MG63 (cell line): ENCODE results near the gene CIT. TPM values are rescaled to one million over a fixed set of nuclear protein-coding genes. Genes with fewer than 3 reads are reported as not detected.
"Not testable (repeated sequence)": the region's sequence is repeated elsewhere in the genome, so short reads cannot be mapped to it uniquely, and the experiment has no call there.

Experiments used
- DNase-seq: peaks from one replicate; pipeline ENCODE4 v3.0.0-alpha.2; 2020
- H3K27me3 ChIP-seq: fragments of 250-450 bp; sonication (Bioruptor Pico); 2 replicates; pipeline ENCODE4 v1.5.1; 2020; ENCODE audit warnings: mild to moderate bottlenecking, moderate library complexity
- H3K36me3 ChIP-seq: fragments of 250-450 bp; sonication (Bioruptor Pico); 2 replicates; pipeline ENCODE4 v1.5.1; 2020; ENCODE audit warnings: mild to moderate bottlenecking, moderate library complexity
- H3K4me3 ChIP-seq: fragments of 250-450 bp; sonication (Bioruptor Pico); 2 replicates; pipeline ENCODE4 v1.5.1; 2020; ENCODE audit warnings: mild to moderate bottlenecking, moderate library complexity
- H3K9me3 ChIP-seq: fragments of 250-450 bp; sonication (Bioruptor Pico); 2 replicates; pipeline ENCODE4 v1.5.1; 2020; ENCODE audit warnings: mild to moderate bottlenecking, moderate library complexity
- total RNA-seq: library from RNA; depleted of rRNA; stranded (reverse); fragments of >200 nt; shearing (Covaris generic); gene quantifications from 2 replicates; pipeline ENCODE4 v1.2.3, GENCODE V29; 2014; ENCODE audit warnings: low replicate concordance; rRNA removed

The CIT gene, protein sequence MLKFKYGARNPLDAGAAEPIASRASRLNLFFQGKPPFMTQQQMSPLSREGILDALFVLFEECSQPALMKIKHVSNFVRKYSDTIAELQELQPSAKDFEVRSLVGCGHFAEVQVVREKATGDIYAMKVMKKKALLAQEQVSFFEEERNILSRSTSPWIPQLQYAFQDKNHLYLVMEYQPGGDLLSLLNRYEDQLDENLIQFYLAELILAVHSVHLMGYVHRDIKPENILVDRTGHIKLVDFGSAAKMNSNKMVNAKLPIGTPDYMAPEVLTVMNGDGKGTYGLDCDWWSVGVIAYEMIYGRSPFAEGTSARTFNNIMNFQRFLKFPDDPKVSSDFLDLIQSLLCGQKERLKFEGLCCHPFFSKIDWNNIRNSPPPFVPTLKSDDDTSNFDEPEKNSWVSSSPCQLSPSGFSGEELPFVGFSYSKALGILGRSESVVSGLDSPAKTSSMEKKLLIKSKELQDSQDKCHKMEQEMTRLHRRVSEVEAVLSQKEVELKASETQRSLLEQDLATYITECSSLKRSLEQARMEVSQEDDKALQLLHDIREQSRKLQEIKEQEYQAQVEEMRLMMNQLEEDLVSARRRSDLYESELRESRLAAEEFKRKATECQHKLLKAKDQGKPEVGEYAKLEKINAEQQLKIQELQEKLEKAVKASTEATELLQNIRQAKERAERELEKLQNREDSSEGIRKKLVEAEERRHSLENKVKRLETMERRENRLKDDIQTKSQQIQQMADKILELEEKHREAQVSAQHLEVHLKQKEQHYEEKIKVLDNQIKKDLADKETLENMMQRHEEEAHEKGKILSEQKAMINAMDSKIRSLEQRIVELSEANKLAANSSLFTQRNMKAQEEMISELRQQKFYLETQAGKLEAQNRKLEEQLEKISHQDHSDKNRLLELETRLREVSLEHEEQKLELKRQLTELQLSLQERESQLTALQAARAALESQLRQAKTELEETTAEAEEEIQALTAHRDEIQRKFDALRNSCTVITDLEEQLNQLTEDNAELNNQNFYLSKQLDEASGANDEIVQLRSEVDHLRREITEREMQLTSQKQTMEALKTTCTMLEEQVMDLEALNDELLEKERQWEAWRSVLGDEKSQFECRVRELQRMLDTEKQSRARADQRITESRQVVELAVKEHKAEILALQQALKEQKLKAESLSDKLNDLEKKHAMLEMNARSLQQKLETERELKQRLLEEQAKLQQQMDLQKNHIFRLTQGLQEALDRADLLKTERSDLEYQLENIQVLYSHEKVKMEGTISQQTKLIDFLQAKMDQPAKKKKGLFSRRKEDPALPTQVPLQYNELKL (N-terminal part only)
- total RNA-seq = 4.1 and 5.6 TPM in 2 replicates

DNA sequence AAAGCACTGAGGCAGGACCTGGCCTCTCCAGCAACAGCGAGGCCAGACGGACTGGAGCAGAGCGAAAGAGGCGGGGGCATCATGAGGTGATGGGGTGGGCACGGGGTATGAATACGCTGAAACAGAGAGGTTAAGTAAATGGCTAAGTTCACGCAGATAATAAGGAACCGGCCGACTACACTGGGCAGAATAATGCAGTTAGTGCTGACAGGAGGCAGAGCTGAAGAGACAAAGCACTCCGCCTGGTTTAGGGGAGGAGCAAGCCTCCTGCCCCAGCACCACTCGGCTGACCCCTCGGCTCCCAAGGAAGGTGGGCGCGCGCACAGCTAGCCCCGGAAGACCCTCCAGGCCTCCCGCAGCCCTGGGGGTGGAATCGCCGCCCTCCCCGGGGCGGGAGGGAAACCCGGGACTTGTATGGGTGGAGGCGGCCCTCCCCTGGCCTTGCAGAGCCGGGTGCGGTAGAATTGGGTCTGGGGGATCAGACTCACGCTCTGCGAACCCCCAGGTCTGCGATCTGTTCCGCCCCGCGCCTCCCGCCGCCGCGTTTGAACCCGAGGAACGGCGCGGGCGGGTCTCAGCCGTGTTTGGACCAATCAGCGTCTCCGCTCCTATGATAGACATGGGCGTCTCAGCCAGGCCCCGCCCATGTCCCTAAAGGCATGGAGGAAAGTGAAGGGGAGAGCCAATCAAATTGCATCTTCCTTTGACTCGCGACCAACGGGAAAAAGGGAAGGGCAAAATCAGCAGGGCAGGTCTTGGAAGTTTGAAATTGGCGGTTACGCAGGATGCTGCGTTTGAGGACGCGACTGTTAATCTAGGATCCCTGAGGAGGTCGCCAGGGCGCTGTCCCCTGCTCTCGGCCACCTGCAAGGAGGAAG is at the start of gene CIT:
Gene CIT, minus strand, starts transcription at position 560 of the 878 bp plus-strand sequence. CDS start 1,152 bp downstream, outside the sequence.
- H3K36me3 ChIP-seq = peaks cover 17% of the 10 kb centered on the region
- peak; percentile 89 for DNase-seq
- H3K27me3 ChIP-seq = no peaks in the 10 kb centered on the region
- H3K9me3 ChIP-seq = peaks cover 8% of the 10 kb centered on the region
- peak within 1 kb of the TSS; percentile 95 for H3K4me3 ChIP-seq

DNA sequence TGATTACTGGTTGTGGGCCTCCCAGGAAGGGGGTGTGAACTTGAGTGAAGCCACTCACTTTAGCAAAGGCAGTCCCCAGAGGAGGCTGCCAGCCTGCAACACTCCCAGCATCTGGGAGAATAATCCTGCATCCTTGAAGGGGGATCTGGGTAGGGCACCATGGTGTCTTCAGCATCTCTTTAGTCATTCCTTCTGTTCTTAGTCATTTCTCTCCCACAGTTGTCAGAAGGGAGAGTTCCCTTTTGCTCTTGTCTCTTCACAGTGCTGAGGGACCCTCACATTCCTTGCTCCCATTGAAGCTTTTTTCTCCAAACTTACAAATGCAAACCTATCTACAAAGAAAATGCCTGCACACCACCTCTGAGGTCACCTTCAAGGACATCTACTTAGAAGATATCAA is 48.1 kb upstream of the CIT start:
- DNase-seq = no peak
- no peaks in the 10 kb centered on the region for H3K9me3 ChIP-seq

DNA sequence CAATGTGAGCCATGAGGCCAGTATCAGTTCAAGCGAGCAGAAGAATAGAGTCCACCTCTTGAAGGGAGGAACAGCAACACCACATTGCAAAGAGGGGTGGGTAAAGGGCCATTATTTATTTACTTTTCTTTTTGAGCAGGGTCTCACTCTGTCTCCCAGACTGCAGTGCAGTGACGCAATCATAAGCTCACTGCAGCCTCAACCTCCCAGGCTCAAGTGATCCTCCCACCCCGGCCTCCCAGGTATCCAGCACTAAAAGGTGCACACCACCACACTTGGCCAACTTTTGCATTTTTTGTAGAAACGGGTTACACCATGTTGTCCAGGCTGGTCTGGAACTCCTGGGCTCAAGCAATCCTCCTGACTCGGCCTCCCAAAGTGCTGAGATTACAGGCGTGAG is 42.9 kb upstream of the CIT start:
- H3K9me3 ChIP-seq = no peaks in the 10 kb centered on the region
- no peak for DNase-seq
- no peak overlapping the region for H3K4me3 ChIP-seq
- H3K36me3 ChIP-seq = no peaks in the 10 kb centered on the region
- no peaks in the 10 kb centered on the region for H3K27me3 ChIP-seq

More for the DNA sequence above, 48.1 kb upstream of the CIT start:
- H3K4me3 ChIP-seq = no peak overlapping the region
- H3K27me3 ChIP-seq = no peaks in the 10 kb centered on the region; the same call in 1 of the 2 replicates
- no peaks in the 10 kb centered on the region for H3K36me3 ChIP-seq

DNA sequence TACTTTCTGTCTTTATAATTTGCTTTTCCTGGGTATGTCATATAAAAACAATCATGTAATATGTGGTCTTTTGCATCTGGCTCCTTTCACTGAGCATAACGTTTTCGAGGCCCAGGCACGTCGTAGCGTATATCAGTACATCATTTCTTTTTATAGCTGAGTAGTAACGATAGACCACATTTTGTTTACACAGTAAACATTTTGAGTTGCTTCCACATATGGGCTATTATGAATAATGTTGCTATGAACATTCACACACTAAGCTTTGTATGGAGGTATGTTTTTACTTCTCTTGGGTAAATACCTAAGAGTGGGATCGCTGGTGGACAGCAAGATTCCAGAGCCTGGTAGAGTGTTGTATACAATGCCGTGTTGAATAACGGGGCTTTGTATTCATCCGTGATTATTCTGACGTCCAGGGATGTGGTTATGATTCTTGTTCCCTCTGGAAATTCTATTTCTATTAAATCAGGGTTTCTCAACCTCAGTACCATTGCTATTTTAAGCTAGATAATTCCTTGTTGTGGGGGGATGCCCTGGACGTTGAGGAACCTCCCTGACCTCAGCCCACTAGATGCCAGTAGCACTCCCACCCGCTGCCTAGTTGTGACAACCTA is 38.9 kb upstream of the CIT start:
- DNase-seq = no peak
- H3K27me3 ChIP-seq = no peaks in the 10 kb centered on the region
- no peak overlapping the region for H3K4me3 ChIP-seq
- no peaks in the 10 kb centered on the region for H3K36me3 ChIP-seq
- no peaks in the 10 kb centered on the region for H3K9me3 ChIP-seq

DNA sequence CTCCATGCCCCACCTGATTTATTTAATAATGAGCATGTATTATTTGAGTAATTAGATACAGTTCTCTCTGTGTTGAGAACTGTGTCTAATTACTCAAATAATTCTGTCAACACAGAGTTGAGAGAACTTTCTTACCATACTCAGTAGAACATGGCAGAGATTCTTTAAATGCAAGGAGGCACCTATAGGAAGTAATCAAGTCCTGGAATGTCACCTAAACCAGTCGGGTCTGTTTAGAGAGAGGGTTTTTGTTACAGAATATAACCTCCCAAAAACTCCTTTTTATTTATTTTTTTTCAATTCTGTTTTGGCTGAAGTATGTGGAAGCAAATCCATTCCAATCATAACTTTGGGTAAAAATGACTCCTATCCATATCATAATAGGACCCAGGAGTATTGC is 37.5 kb upstream of the CIT start:
- no peaks in the 10 kb centered on the region for H3K36me3 ChIP-seq
- H3K27me3 ChIP-seq = no peaks in the 10 kb centered on the region
- no peaks in the 10 kb centered on the region for H3K9me3 ChIP-seq
- H3K4me3 ChIP-seq = no peak overlapping the region
- no peak for DNase-seq

DNA sequence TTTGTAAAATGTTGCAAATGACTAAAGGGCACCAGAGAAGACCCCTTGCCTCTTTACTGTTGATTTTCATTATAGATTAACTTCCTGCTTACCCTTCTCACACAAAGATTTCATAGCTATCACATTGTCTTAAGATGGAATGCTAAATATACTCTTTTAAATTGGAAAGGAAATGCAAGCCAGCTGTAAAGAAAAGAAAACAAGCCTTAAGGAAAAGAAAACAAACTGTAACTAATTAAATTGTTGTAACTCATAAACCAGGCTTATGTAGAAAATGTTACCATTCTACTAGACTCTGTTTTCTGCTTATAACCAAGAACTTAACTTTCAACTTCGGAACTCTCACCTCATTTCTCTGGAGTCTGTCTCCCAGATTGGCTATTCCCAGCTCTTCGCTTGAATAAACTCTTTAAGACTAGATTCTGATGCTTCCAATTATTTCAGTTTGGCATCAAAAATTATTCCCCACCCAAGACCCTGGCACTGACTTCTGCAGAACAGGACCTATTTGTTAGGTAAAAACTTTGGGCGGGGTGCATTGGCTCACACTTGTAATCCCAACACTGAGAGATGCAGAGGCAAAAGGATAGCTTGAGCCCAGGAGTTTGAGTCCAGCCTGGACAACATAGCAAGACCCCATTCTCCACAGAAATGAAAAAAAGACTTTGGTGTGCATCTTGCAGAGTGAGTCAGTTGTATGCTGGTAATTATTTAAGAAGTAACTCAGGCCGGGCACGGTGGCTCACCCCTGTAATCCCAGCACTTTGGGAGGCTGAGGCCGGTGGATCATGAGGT is 36.6 kb upstream of the CIT start:
- H3K36me3 ChIP-seq = no peaks in the 10 kb centered on the region
- DNase-seq = no peak
- no peak overlapping the region for H3K4me3 ChIP-seq
- H3K27me3 ChIP-seq = no peaks in the 10 kb centered on the region
- no peaks in the 10 kb centered on the region for H3K9me3 ChIP-seq

DNA sequence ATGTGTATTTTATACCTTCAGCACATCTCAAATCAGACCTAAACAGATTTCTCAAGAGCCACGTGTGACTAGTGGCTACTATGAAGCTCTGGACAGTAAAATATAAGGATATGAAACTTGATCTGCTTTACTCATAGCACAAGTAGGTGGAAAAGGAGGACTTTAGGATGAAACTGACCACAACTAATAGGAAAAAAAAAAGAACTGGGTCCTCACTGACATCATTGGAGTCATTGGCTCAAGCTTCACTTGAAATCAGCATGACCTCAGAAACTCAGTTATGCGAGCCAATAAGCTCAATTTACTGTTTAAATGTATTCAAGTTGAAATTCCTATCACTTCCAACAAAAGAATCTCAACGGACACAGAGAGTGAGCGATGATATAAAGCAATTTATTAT is 34.1 kb upstream of the CIT start:
- Histone ChIP-seq H3K27me3 (no peaks in the 10 kb centered on the region), H3K36me3 (no peaks in the 10 kb centered on the region), H3K4me3 (no peak overlapping the region), H3K9me3 (no peaks in the 10 kb centered on the region)
- DNase-seq = no peak

DNA sequence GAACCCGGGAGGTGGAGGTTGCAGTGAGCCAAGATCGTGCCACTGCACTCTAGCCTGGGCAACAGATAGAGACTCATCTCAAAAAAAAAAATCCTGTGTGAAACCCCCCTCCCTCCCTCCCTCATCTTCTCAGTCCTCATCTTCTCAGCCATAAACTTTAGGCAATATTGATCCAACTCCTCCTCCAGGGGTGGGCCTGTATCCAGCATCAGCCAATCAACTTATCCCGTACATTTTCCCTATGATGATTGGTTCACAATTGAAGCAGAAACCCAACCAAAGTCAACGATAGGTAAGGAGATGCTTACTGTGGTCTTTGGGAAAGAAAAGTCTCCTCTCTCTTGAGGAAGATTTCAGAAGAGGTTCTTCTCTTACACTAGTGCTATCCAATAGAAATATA is 33.5 kb upstream of the CIT start:
- no peaks in the 10 kb centered on the region for H3K27me3 ChIP-seq
- no peak overlapping the region for H3K4me3 ChIP-seq
- DNase-seq = no peak
- no peaks in the 10 kb centered on the region for H3K36me3 ChIP-seq
- no peaks in the 10 kb centered on the region for H3K9me3 ChIP-seq

DNA sequence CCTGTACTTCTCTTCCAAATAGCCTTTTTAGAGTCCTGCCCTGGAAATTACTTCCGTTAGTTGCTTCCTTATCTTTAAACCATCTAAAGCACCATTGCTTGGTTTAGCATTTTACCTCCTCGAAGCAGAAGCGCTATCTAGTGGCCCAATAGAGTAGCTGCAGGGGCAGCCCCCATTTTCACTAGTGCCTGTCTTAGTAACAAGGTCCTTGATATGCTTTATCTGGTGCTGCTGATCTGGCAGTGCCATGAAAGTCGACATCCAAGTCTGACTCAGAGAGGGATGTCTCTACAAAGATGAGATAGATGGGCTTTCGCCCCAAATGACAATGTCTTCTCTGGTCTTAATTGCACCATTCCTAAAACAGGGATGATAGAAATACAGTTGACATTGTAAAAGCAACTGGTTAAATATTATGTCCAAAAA is 25.0 kb upstream of the CIT start:
- DNase-seq = peak; percentile 42
- H3K36me3 ChIP-seq = no peaks in the 10 kb centered on the region

DNA sequence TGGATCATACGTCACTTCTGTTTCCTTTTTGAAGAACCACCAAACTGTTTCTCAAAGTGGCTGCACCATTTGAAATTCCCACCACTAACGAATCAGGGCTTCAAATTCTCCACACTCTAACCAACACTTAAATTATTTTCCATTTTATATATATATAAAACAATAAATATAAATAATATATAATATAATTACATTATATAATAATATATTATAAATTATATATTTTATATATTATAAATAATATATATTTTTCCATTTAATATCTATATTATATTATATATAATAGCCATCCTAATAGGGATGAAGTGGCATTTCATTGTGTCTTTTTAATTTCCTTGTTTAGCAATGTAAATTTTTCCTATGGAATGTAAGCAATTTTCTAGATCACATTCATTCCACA is 24.6 kb upstream of the CIT start:
- Histone ChIP-seq H3K27me3 (no peaks in the 10 kb centered on the region), H3K36me3 (no peaks in the 10 kb centered on the region), H3K9me3 (no peaks in the 10 kb centered on the region), H3K4me3 (no peak overlapping the region)
- no peak for DNase-seq

More for the DNA sequence above, 25.0 kb upstream of the CIT start:
- Histone ChIP-seq H3K4me3 (no peak overlapping the region), H3K27me3 (no peaks in the 10 kb centered on the region), H3K9me3 (no peaks in the 10 kb centered on the region)

DNA sequence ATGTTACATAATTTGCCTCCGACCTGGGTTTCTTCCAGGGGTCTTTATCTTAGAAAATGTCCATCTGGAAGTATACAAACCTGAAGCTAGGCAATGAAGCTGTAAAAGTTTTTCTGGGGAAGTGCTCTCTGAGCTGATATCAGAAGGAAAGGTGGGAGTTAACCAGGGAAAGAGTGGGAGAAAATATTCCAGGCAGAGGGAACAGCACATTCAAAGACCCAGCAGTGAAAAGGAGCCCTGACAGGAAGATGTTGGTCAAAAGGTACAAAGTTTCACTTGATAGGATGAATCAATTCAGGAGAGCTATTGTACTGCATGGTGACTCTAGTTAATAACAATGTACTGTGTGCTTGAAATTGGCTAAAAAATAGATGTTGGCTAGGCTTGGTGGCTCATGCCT is 17.8 kb upstream of the CIT start:
- H3K4me3 ChIP-seq = no peak overlapping the region
- no peaks in the 10 kb centered on the region for H3K36me3 ChIP-seq

DNA sequence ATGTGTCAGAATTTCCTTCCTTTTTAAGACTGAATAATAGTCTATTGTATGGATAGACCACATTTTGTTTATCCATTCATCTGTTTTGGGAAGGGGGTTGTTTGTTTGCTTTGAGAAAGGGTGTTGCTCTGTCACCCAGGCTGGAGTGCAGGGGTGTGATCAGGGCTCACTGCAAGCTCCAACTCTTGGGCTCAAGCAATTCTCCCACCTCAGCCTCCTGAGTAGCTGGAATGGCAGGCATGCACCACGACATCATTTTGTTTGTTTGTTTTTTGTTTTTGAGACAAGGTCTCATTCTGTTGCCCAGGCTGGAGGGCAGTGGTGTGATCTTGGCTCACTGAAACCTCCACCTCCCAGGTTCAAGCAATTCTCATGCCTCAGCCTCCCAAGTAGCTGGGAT is 15.5 kb upstream of the CIT start:
- not testable (repeated sequence) for H3K27me3 ChIP-seq, H3K9me3 ChIP-seq, H3K4me3 ChIP-seq, DNase-seq, H3K36me3 ChIP-seq

More for the DNA sequence above, 17.8 kb upstream of the CIT start:
- Histone ChIP-seq H3K27me3 (no peaks in the 10 kb centered on the region), H3K9me3 (no peaks in the 10 kb centered on the region)
- DNase-seq = no peak

DNA sequence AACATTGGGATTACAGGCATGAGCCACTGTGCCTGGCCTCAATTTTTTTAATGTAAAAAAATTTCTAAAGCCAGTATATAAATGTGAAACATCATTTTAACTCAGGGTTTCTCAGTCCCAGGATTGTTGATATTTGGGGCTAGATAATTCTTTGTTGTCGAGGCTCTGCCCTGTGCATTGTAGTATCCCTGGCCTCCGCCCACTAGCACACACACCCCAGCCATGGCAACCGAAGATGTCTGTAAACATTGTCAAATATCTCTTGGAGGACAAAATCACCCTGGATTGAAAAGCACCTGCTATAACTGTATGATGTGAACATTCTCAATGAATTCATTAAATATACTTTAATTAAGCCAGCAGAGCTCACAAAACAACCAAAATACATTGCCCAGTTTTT is 8.4 kb upstream of the CIT start:
- Histone ChIP-seq H3K9me3 (peaks cover 17% of the 10 kb centered on the region), H3K27me3 (no peaks in the 10 kb centered on the region), H3K4me3 (no peak overlapping the region), H3K36me3 (no peaks in the 10 kb centered on the region)
- no peak for DNase-seq

DNA sequence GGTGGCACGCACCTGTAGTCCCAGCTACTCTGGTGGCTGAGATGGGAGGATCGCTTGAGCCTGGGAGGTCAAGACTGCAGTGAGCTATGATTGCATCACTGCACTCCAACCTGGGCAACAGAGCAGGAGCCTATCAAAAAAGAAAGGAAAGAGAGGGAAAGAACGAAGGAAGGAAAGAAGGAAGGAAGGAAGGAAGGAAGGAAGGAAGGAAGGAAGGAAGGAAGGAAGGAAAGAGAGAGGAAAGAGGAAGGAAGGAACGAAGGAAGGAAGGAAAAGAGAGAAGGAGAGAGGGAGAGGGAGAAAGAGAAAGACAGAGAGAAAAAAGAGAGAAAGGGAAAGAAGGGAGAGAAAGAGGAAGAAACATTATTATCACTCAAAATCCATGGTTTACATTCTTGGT is 6.7 kb upstream of the CIT start:
- not testable (repeated sequence) for DNase-seq, H3K36me3 ChIP-seq, H3K4me3 ChIP-seq, H3K27me3 ChIP-seq
- peaks cover 17% of the 10 kb centered on the region for H3K9me3 ChIP-seq

DNA sequence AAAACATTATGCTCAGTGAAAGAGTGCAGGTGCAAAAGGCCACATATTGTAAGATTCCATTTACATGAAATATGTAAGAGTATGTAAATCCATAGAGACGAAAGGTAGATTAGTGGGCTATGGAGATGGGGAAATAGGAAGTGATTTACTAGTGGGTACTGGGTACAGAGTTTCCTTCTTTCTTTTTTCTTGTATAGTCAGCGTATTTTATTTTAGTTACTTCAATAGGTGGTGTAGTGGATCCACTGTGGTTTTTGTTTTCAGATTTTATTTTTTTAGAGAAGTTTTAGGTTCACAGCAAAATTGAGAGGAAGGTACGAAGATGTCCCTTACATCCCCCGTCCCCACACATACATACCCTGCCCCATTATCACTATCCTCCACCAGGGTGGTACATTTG is 6.1 kb upstream of the CIT start:
- H3K9me3 ChIP-seq = peaks cover 17% of the 10 kb centered on the region
- H3K4me3 ChIP-seq = no peak overlapping the region
- H3K36me3 ChIP-seq = no peaks in the 10 kb centered on the region
- no peak for DNase-seq
- no peaks in the 10 kb centered on the region for H3K27me3 ChIP-seq
